Hematopoietic multipotent progenitor cell treated with erythropoietin and hydrocortisone succinate and interleukin-3 and kit ligand, for 8 days (in vitro differentiated cells): Measurements from ENCODE around the gene DIAPH3.
A peak's percentile ranks its signal among the peaks of the same experiment; 100 is the strongest.

ENCODE experiments used
- DNase-seq: peaks from one replicate; pipeline ENCODE4 v3.0.0-alpha.2; 2015

The DIAPH3 gene

GRCh38 chr13:59846845-59847620 lies 316.7 kb downstream of the DIAPH3 start:
- no peak for DNase-seq

DNA sequence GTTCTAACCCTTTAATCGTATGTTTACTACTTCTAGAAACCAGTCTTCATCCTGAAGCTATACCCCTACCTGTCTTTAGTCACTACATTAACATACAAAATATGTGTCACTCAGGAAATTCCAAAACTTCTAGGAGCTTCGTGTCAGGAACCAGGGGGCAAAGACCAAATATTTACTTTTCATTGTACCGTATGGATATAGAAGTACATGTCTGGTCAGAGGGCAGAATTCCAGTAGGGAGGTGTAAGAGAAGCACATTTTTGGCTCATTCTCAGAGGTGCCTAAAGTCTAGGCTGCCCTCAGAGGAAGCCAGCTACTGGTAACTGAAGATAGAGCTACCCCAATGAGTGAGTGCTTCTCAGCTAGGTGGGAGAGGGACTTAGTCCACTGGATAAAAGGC lies 320.7 kb downstream of the DIAPH3 start:
- DNase-seq: no peak

DNA sequence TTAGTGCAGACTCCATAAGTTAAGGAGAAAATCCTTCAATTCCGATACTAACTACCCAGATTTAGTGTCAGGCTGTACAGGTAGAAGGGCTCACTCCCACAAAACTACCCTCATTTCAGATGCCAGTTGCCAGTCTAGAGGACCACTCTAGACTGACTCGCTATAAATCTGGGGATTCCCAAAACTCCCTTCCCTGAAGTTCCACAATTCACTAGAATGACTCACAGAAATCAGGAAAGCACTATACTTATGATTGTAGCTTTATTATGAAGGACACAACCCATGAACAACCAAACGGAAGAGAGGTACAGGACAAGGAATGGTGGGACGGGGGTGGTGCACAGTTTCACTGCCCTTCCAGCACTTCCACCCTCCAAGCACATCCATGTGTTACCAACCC lies 321.2 kb downstream of the DIAPH3 start:
- no peak for DNase-seq

GRCh38 chr13:59839186-59839585 lies 324.5 kb downstream of the DIAPH3 start:
- DNase-seq: no peak

DNA sequence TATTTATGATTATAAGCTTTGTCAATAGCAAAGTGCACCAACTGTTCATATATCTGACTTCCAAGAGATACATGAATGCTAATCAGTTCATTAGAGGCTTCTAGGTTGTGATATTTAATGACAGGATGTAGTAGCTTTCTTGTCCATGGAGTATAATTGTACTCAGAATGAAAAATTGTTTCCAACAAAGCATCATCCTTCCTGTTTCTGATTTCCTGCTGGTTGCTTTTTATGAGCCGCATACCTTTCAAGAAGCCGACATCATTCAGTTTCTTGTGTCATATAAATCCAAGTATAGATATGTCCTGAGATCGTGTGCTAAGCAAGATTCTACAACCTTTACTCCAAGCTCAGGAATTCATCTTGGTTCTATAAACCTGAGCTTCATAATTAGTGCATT lies 326.6 kb downstream of the DIAPH3 start:
- no peak for DNase-seq

- DNase-seq: no peak
Observed at GRCh38 chr13:59835569-59835968, 328.2 kb downstream of the DIAPH3 start.

DNA sequence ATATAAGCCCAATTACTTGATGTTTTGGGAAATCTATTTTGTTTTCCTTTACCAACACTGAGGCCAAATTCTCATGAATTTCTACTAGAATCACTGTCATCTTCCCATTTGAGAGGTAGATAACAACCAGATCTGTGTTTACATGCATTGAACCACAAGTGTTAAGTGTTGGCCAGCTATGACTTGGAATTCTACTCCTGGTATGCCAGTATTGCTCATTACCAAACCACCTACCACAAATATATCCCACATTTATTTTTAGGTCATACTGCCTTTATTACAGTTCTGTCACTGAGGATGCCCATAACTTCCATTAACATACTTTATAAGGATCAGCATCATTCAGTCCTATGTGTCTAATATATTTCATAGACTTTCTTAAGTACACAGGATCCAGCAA lies 328.9 kb downstream of the DIAPH3 start:
- no peak for DNase-seq

GRCh38 chr13:59829690-59830089 lies 334.0 kb downstream of the DIAPH3 start:
- DNase-seq: no peak

- no peak for DNase-seq
Observed at GRCh38 chr13:59823486-59823885, 340.2 kb downstream of the DIAPH3 start.

DNA sequence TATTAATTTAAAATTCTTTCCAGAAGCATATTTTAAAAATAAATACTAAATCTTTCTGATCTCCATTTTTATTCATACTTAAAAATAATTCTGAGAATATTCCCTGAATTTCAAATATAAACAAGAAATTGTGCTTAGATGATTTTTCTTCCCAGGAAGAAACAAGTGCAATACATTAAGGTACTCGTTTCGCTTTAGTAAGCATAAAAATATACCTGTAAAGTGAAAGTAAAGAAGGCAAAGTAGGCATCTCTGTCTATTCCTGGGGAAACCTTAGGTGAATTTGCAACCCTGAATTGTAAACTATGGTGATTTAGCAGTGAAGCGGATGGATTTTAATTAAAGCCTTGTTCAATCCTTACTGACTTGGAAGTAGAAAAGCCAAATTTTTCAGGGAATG lies 354.2 kb downstream of the DIAPH3 start:
- DNase-seq: no peak

- DNase-seq: no peak
Observed at GRCh38 chr13:59806801-59807200, 356.9 kb downstream of the DIAPH3 start.

DNA sequence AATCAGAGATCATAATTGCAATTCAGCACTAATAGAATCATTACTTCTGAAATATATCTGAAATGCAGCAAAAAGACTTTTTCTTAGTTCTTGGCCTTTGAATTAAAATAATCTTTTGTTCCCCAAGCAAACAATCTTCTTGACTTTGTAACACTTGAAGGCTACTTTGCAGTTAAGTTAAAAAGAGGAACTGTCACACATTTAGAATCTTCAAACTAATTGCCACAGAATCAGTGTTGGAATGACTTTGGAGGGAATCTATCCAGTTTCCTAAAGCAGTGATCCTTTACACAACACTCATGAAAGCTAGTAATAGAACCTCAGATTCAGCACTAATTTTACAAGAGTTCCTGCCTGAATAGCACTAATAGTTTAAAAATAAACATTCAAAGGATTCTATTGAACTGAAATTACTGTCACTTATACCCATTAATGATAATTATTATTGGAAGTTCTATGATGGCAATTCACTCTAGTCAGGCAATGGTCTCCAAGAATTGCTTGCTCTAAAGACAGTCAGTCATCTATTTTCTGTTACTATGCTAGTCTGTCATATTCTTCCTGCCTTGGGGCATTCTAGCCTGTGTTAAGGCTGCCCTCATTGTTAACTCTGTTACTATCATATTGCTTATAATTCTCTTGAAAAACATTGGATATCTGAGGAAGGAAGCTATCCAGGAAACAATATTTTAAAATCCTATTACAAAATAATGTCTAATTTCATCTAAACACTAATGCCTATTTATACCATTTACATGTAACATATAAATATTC lies 362.4 kb downstream of the DIAPH3 start:
- no peak for DNase-seq

DNA sequence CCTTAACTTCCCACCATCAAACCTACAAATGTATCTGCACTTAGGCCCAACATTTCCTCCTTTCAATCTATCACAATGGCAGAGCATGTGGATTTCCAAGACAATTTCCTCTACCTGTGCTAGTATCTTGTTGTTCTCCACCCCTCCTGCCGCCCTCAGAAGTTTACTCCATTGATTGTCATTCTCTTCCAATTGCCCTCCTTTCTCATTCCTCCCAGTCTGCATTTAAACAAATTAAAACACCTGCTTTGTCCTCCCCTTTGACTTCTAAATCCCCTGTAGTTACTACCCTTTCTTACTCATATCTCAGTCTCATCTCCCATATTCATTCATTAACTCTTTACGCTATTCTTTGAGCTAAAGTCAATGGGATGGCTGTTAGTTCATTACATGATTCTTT lies 370.6 kb downstream of the DIAPH3 start:
- DNase-seq: no peak

- DNase-seq: no peak
Observed at GRCh38 chr13:59790626-59791025, 373.1 kb downstream of the DIAPH3 start.

GRCh38 chr13:59789558-59789957 lies 374.2 kb downstream of the DIAPH3 start:
- no peak for DNase-seq

DNA sequence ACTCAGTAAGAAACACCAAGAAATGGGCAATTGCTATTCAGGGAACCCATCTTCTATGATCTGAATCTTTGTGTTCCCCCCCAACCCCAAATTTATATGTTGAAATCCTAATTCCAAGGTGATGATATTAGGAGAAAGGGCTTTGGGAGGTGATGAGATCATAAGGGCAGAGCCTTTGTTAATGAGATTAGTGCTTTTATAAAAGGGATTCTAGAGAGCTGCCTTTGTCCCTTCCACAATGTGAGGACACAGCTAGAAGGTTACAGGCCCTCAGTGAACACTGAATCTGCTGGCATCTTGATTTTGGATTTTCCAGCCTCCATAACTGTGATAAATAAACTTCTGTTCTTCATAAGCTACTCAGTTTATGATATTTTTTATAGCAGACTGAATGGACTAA lies 376.0 kb downstream of the DIAPH3 start:
- DNase-seq: no peak

- DNase-seq: no peak
Observed at GRCh38 chr13:59782696-59783095, 381.0 kb downstream of the DIAPH3 start.

DNA sequence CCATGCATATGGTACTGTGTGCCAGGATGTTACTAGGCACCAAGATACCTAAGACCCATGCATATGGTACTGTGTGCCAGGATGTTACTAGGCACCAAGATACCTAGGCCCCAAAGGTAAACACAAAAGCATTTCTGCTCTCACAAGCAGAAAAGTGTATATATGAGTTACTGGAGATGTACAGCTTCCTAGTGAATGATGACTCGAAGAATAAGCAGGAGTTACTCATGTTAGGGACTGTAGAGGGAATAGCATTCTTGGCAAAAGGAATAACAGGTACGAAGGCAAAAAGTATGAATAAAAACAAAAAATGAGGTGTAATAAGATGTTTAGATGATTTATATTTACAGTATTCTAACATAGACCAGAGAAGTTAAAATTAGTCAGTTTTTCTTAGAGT lies 383.7 kb downstream of the DIAPH3 start:
- no peak for DNase-seq

DNA sequence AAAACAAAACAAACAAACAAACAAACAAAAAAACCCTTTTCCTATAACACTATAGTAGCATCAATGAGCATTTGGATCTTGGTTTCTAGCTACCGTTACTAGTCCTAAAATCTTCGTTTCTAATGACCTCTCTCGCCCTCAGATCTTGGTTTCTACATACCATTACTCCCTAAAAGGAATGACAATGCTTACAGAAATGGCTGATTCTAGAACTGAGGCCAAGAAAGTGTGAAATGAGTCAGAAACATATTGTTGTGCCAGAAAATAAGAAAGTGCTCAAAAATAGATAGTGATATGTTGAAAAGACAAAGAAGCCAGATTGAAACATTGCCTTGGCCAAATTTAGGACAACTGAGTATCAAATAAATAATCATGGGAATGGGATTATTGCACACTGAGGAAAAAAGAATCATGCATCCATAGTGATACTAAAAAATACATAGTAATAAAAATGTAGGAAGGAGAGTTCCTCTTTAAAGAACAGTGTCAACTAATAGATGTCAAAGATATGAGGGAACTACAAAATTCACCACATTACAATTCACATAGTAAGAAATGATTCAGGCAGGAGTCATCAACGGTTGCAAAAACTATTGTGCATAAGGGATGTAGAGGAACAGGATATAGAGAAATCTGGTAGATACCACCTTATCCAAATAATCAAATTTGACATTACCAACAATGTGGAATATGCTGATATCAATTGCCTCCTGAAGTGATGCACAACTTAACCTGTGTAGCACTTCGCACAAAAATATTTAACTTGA lies 386.6 kb downstream of the DIAPH3 start:
- no peak for DNase-seq

- DNase-seq: no peak
Observed at GRCh38 chr13:59774491-59774971, 389.2 kb downstream of the DIAPH3 start.

DNA sequence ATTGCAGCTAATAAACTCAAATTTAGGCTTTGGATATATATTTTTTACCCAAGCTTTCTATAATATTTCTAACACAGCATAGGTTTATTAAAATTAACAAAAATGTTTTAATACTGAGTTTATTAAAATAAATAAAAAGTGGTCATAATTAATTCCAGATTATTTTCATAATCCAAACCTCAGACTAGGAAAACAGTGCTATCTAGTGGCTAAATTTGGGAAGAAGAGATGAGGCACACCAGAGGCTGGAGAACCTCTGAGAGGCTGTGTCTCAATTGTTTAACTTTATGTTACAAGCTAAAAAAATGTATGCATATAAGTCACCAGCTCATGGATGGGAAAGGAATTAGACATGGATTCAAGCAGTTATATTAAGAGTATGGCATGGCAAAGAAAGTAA lies 392.5 kb downstream of the DIAPH3 start:
- peak; percentile 11 for DNase-seq

DNA sequence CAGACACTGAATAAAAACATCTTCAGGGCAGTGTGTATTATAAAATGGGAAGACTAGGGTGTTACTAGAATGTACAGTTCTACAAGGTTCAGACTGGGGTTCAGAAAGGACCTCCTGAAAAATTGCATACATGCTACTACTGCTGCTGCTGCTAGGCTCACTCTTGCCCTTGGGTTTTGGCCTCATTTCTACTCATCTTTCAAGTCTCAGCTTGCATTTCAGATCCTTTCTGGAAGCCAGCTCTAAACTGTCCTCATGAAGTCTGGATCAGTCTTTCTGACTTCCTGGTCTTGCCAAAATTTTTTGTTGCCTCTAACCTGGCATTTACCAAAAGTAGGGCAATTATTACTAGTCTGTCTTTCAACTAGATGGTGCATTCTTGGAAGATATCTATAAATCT lies 393.3 kb downstream of the DIAPH3 start:
- no peak for DNase-seq

DNA sequence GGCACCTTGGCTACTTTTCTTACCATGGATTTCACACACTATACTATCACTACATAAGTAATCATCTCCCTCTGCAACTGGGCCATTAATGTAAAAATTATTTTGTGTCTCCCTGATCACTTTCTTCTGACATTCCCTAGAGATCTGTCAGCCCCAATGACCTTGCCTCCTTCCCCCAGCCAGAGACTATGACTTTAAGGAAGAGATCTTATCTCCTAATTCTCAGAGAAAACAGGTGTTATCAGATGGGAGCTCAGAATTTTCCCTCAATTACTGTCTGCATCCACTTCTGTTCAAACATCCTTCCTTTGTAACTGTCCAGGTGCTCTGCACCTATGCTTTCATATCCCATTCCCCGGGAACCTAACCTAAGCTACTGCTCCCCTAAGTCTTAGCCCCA lies 397.5 kb downstream of the DIAPH3 start:
- DNase-seq: no peak
